PC-3 (cell line): ENCODE measurements around the gene UBASH3B. TPM values are rescaled to one million over a fixed set of nuclear protein-coding genes. Genes with fewer than 3 reads are reported as not detected.

Experiments used
- ATAC-seq: fragments of 200-7000 bp; cut with Tn5 transposase; 2 replicates; pipeline ENCODE4 v1.9.1; 2020; ENCODE audit warnings: mild to moderate bottlenecking, moderate library complexity
- BruUV-seq: library from RNA; stranded (reverse); fragments of 400-500 nt; replicated peaks from 2 replicates; lab custom pipeline; 2021; lab: Mats Ljungman, UMichigan
- CTCF ChIA-PET: fragments of 300-600 bp; sonication (Branson Sonifier 250); formaldehyde crosslinking; loops from one replicate; lab custom pipeline; 2022; ENCODE audit warnings: antibody characterized with exemption; lab: Charles Lee
- POLR2A ChIA-PET: fragments of 300-600 bp; sonication (Branson Sonifier 250); formaldehyde crosslinking; loops from one replicate; lab custom pipeline; 2022; ENCODE audit warnings: antibody characterized with exemption; ENCODE audit not compliant: unreplicated experiment; lab: Charles Lee
- DNase-seq: peaks from one replicate; pipeline ENCODE4 v3.0.0-alpha.2; 2015
- H2AFZ ChIP-seq: fragments of 300-600 bp; sonication (generic); 2 replicates; pipeline ENCODE4 v1.6.0; 2016; ENCODE audit warnings: antibody characterized with exemption, low read length
- H3F3A ChIP-seq: fragments of 300-600 bp; sonication (generic); one replicate; pipeline ENCODE4 v1.6.0; 2017; ENCODE audit warnings: antibody characterized with exemption, low read length, control low read depth, mild to moderate bottlenecking; ENCODE audit not compliant: unreplicated experiment
- H3K27ac ChIP-seq: fragments of 300-600 bp; sonication (generic); 2 replicates; pipeline ENCODE4 v1.5.1; 2016; ENCODE audit warnings: mild to moderate bottlenecking, low read length
- H3K27me3 ChIP-seq: fragments of 300-600 bp; sonication (generic); 2 replicates; pipeline ENCODE4 v1.6.1; 2016; ENCODE audit warnings: low read length, mixed read lengths
- H3K36me3 ChIP-seq: fragments of 300-600 bp; sonication (generic); 2 replicates; pipeline ENCODE4 v1.6.1; 2016; ENCODE audit warnings: low read depth, mixed run types, low read length, mixed read lengths
- H3K4me1 ChIP-seq: fragments of 300-600 bp; sonication (generic); 2 replicates; pipeline ENCODE4 v1.5.1; 2016; ENCODE audit warnings: low read length; ENCODE audit not compliant: insufficient read depth
- H3K4me2 ChIP-seq: fragments of 300-600 bp; sonication (generic); 2 replicates; pipeline ENCODE4 v1.6.0; 2016; ENCODE audit warnings: low read length
- H3K4me3 ChIP-seq: fragments of 300-600 bp; sonication (generic); 2 replicates; pipeline ENCODE4 v1.5.1; 2016; ENCODE audit warnings: mild to moderate bottlenecking, low read length, mixed read lengths
- H3K79me2 ChIP-seq: fragments of 300-600 bp; sonication (generic); 2 replicates; pipeline ENCODE4 v1.6.1; 2017; ENCODE audit warnings: low read length, mixed read lengths
- H3K9ac ChIP-seq: fragments of 300-600 bp; sonication (generic); 2 replicates; pipeline ENCODE4 v1.6.0; 2016; ENCODE audit warnings: mild to moderate bottlenecking, low read length
- H3K9me2 ChIP-seq: fragments of 300-600 bp; sonication (generic); replicated peaks from 2 replicates; pipeline ENCODE4 v1.6.1; 2016; ENCODE audit warnings: mixed run types, low read length, mixed read lengths
- H3K9me3 ChIP-seq: fragments of 300-600 bp; sonication (generic); 2 replicates; pipeline ENCODE4 v1.6.1; 2016; ENCODE audit warnings: low read length, mixed read lengths
- H4K20me1 ChIP-seq: fragments of 300-600 bp; sonication (generic); 2 replicates; pipeline ENCODE4 v1.6.1; 2016; ENCODE audit warnings: low read length, mixed read lengths
- EZH2 ChIP-seq: fragments of 300-600 bp; sonication (generic); IDR thresholded peaks from one replicate; pipeline ENCODE4 v1.6.1; 2017; ENCODE audit warnings: antibody characterized with exemption, mild to moderate bottlenecking, low read length; ENCODE audit not compliant: unreplicated experiment
- EZH2phosphoT487 ChIP-seq: fragments of 300-600 bp; sonication (generic); IDR thresholded peaks from 2 replicates; pipeline ENCODE4 v1.6.1; 2018; ENCODE audit warnings: mild to moderate bottlenecking, antibody characterized with exemption, low read length, borderline replicate concordance
- intact Hi-C: fragments of 100-400 bp; cut with micrococcal nuclease; formaldehyde crosslinking; loops from 2 replicates; pipeline ENCODE4 v1.9.0; 2023
- total RNA-seq: library from RNA; depleted of rRNA; stranded (reverse); fragments of >200 nt; gene quantifications from 2 replicates; pipeline ENCODE4 v1.2.3, GENCODE V29; 2014
- TF ChIP-seq, protein P1 (sequence below): fragments of 300-600 bp; sonication (generic); conservative IDR thresholded peaks from 2 replicates; pipeline ENCODE4 v1.5.1; 2017; ENCODE audit warnings: antibody characterized with exemption, low read depth, mild to moderate bottlenecking, low read length

The UBASH3B gene
- total RNA-seq, 1 experiment from 2014 or later, result 178 TPM

DNA sequence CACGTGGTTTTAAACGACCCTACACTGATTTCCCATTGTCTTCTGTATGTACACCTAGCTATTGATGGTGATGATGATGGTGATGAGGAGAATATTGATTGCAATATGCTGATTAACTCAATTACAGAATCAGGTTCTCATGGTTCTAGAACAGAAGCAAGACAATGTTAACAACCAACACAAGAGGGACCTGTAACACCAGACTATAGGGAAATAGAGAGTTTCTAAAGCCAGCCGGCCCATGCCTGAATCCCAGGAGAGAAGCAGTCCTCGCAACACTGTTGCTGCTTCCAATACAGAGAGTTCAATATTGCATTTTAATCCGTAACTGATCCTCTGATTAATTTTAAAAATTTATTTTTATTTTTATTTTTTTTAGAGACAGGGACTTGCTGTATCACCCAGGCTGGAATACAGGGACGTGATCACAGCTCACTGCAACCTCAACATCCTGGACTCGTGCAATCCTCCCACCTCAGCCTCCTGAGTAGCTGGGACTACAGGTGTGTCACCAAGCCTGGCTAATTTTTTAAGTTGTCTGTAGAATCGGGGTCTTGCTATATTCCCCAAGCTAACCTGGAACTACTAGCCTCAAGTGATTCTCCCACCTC is 22.2 kb upstream of the UBASH3B start:
- H3K27ac ChIP-seq, result no peak overlapping the region
- DNase-seq, result peak; percentile 85
- POLR2A ChIA-PET, result no interaction called here

DNA sequence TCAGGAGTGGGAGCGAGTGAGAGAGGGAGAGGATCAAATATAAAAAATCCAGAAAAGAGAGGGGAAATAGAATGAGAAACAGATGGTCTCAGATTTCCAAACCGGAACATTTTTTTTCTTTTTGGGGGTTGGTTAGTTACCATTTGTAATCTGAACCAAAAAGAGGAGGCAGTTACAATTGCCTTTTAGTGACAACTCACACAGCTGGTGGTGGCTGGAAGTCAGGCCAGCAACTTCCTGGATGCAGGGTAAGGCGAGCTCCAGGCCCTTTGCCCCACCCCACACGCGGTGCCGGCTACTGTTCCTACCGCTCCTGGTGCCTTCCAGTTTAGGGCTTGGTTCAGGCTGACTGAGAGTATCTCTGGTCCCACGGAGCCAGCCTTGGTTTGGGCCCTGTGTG is 21.0 kb upstream of the UBASH3B start:
- H3K27ac ChIP-seq, result peak overlapping the region; percentile 31
- H3K27me3 ChIP-seq, result no peaks in the 10 kb centered on the region
- peaks cover 21% of the 10 kb centered on the region for H3K4me1 ChIP-seq
- no peaks in the 10 kb centered on the region for H4K20me1 ChIP-seq
- no TSS peak for BruUV-seq
- DNase-seq (peak; percentile 85), ATAC-seq (peak; percentile 92)
- TF ChIP-seq, protein P1, sequence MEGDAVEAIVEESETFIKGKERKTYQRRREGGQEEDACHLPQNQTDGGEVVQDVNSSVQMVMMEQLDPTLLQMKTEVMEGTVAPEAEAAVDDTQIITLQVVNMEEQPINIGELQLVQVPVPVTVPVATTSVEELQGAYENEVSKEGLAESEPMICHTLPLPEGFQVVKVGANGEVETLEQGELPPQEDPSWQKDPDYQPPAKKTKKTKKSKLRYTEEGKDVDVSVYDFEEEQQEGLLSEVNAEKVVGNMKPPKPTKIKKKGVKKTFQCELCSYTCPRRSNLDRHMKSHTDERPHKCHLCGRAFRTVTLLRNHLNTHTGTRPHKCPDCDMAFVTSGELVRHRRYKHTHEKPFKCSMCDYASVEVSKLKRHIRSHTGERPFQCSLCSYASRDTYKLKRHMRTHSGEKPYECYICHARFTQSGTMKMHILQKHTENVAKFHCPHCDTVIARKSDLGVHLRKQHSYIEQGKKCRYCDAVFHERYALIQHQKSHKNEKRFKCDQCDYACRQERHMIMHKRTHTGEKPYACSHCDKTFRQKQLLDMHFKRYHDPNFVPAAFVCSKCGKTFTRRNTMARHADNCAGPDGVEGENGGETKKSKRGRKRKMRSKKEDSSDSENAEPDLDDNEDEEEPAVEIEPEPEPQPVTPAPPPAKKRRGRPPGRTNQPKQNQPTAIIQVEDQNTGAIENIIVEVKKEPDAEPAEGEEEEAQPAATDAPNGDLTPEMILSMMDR, result no peak
- TF ChIP-seq EZH2phosphoT487 (no peak), EZH2 (no peak)
- peak overlapping the region; percentile 49 for H2AFZ ChIP-seq
- CTCF ChIA-PET, result interaction anchor here (0.9 kb wide), 1 partner anchor 147 kb away, joined by 4 read pairs; no protein-coding TSS in a partner anchor
- H3K36me3 ChIP-seq, result no peaks in the 10 kb centered on the region
- H3F3A ChIP-seq, result no peaks in the 10 kb centered on the region
- no peak overlapping the region for H3K9ac ChIP-seq
- H3K9me3 ChIP-seq, result no peaks in the 10 kb centered on the region
- no peaks in the 10 kb centered on the region for H3K9me2 ChIP-seq
- intact Hi-C loops, result loop anchor here (5.0 kb wide), 1 partner anchor 73 kb away; no protein-coding TSS in a partner anchor
- POLR2A ChIA-PET, result interaction anchor here (0.6 kb wide), 1 partner anchor 913 kb away, joined by 4 read pairs; no protein-coding TSS in a partner anchor
- no peak overlapping the region for H3K4me3 ChIP-seq
- no peaks in the 10 kb centered on the region for H3K79me2 ChIP-seq
- peak overlapping the region; percentile 36 for H3K4me2 ChIP-seq

More for the DNA sequence above, 22.2 kb upstream of the UBASH3B start:
- peaks cover 21% of the 10 kb centered on the region for H3K4me1 ChIP-seq
- no peaks in the 10 kb centered on the region for H3K9me3 ChIP-seq
- TF ChIP-seq EZH2phosphoT487, result no peak
- TF ChIP-seq, protein P1, result peak; percentile 89
- TF ChIP-seq EZH2, result no peak
- no peaks in the 10 kb centered on the region for H3K27me3 ChIP-seq
- peak; percentile 53 for ATAC-seq
- H2AFZ ChIP-seq, result no peak overlapping the region
- H3K36me3 ChIP-seq, result no peaks in the 10 kb centered on the region
- H3K4me3 ChIP-seq, result no peak overlapping the region
- no peaks in the 10 kb centered on the region for H4K20me1 ChIP-seq
- H3F3A ChIP-seq, result no peaks in the 10 kb centered on the region
- no peak overlapping the region for H3K4me2 ChIP-seq
- BruUV-seq, result no TSS peak
- H3K9ac ChIP-seq, result no peak overlapping the region
- no peaks in the 10 kb centered on the region for H3K9me2 ChIP-seq
- CTCF ChIA-PET, result interaction anchor here (1.6 kb wide), 1 partner anchor 148 kb away, joined by 6 read pairs; no protein-coding TSS in a partner anchor
- intact Hi-C loops, result loop anchor here (1.0 to 5.0 kb wide), 6 partner anchors 22 to 221 kb away; partner anchors contain the start of gene UBASH3B
- no peaks in the 10 kb centered on the region for H3K79me2 ChIP-seq

DNA sequence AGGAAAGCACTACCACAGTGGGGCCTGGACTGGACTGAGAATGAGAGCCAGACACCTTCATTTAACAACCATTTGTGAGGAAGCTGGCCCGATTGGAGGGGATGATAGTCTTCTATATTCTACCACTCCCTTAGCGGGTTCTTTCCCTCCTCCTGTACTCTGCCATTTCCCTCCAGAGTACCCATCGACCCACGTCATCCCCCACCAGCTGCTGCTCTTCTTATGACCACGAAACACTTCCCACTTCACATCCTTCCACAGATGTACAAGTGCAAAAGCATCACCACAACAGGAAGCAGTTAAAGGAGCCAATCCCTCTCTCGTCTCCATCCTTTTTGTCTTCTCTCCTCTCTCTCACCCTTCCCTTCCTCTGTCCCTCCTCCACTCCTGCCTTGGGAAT is 18.0 kb upstream of the UBASH3B start:
- H3K9me3 ChIP-seq, result no peaks in the 10 kb centered on the region
- no peaks in the 10 kb centered on the region for H3F3A ChIP-seq
- no peak for TF ChIP-seq EZH2phosphoT487
- TF ChIP-seq, protein P1, result no peak
- TF ChIP-seq EZH2, result no peak
- DNase-seq, result no peak
- no peak overlapping the region for H3K9ac ChIP-seq
- BruUV-seq, result no TSS peak
- peaks cover 23% of the 10 kb centered on the region for H3K4me1 ChIP-seq
- no peaks in the 10 kb centered on the region for H4K20me1 ChIP-seq
- no peak for ATAC-seq
- no peak overlapping the region for H3K4me2 ChIP-seq
- CTCF ChIA-PET, result interaction anchor here (1.5 kb wide), 1 partner anchor 8 kb away, joined by 4 read pairs; no protein-coding TSS in a partner anchor
- no peak overlapping the region for H2AFZ ChIP-seq
- no peak overlapping the region for H3K4me3 ChIP-seq
- POLR2A ChIA-PET, result no interaction called here
- no peaks in the 10 kb centered on the region for H3K9me2 ChIP-seq
- no peaks in the 10 kb centered on the region for H3K36me3 ChIP-seq
- intact Hi-C loops, result no loop called here
- H3K79me2 ChIP-seq, result no peaks in the 10 kb centered on the region
- H3K27ac ChIP-seq, result no peak overlapping the region
- no peaks in the 10 kb centered on the region for H3K27me3 ChIP-seq
